Measurements from ENCODE around the gene LLGL2.

LLGL2 gene

DNA sequence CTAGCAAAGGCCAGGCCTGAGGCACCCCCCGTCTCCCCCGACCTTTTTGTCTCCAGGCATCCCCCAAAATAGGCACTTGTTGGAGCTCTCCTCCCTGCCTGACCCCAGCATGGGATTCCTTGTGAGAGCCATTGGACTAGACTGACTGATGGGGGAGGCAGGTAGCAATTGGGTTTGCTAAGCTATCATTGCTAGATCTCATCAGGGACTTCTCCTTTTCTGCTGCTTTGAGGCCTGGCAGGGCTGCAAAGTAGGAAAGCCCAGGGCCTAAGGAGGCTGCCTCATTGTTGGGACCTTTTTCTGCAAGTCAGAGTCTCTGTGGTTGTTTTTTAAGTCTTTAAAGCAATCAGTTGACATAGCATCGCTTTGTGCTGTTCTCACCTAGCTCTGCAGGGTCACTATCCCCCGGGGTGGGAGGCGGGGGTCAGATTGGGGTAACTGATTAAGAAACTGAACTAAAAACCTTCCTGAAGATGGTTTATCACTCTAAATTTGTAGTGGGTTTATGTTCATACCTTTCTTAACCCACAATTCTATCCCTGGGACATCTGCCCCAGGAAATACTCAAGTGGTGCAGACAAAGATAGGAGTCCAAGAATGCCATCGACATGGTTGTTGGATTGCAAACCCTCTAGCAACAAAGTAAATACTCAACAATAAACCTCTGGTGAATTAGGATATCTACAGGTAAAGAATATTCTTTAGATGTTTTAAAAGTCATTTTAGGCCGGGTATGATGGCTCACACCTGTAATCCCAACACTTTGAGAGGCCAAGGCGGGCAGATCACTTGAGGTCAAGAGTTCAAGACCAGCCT lies 28.0 kb downstream of the LLGL2 start:
- DNase-seq, result no peak

DNA sequence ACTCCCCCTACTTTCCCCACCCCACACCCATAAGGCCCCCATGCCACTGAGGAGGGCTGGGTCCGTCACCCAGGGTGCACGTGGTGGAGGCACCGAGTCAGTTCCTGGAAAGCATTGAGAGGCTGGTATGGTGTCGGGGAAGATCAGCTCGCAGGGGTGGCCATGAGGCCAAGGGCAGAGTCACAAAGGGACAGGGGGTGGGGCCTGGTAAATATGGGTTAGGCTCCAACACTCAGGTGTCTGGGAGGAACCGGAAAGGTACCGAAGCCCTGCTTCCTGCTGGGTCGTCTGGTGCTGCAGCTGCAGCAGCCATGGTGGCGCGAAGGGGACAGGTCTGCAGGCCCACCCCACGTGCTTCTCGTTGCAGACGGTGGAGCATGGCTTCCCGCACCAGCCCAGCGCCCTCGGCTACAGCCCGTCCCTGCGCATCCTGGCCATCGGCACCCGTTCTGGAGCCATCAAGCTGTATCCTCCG lies 30.2 kb downstream of the LLGL2 start:
- DNase-seq, result no peak

DNA sequence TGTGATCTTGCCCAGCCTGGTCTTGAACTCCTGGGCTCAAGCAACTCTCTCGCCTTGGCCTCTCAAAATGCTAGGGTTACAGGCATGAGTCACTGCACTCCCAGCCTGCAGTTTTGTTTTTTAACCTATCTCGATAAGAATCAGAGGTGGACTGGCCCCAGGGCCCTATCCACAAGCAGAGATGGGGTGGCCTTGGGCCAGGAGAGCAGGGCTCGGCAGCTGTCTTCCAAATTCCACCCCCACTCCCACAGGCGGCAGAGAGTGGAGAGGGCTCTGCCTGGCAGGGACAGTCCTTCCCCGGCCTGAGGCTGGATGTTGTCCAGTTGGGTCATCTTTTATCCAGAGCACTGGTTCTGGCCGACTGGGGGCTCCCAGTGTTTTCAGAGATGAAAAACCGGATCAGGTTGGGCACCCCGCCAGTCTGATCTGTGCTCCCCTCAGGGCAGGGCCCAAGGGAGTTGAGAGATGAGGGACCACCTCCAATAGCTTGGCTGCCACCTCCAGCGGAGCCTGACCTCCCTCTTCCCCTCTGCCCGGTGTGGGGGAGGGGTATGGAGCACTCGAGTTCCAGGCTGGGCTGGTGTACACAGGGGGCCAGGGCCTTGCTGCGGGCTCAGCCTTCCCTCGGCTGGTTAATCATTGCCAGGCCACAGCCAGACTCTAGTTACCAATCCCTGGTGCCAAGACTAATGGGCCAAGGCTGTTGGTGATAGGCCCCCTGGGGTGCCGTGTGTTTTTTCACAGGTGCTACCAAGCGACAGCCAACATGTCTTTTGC lies 31.8 kb downstream of the LLGL2 start:
- no peak for DNase-seq

DNA sequence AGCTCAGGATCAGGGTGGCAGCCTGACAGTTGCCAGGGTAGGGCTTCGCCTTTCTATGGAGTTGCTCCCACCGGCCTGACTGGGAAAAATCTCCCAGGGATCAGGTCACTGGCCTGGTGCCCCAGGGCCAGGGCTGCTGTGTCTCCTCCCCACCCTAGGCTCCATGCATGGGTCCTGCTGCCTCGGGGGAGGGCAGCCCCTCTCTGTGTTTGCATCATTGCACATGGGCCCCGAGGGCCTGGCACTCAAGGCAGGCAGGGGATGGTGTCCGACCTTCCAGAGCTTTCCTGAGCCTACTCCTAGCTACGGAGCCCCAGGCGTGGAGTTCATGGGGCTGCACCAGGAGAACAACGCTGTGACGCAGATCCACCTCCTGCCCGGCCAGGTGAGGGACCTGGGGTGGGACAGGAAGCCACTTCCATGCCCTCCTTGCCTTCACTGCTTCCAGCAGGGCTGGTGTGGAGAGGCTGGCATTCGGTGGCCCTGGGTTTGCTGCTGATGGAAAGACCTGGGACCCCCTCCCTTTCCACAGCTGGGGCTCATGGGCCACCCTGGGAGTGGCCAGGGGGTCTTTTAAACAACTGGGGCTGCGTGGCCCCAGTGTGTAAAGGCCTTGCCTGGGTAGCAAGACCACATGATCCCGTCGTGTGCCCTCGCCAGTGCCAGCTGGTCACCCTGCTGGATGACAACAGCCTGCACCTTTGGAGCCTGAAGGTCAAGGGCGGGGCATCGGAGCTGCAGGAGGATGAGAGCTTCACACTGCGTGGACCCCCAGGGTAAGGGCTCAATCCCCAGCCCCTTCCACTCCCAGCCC lies 32.6 kb downstream of the LLGL2 start:
- no peak for DNase-seq

DNA sequence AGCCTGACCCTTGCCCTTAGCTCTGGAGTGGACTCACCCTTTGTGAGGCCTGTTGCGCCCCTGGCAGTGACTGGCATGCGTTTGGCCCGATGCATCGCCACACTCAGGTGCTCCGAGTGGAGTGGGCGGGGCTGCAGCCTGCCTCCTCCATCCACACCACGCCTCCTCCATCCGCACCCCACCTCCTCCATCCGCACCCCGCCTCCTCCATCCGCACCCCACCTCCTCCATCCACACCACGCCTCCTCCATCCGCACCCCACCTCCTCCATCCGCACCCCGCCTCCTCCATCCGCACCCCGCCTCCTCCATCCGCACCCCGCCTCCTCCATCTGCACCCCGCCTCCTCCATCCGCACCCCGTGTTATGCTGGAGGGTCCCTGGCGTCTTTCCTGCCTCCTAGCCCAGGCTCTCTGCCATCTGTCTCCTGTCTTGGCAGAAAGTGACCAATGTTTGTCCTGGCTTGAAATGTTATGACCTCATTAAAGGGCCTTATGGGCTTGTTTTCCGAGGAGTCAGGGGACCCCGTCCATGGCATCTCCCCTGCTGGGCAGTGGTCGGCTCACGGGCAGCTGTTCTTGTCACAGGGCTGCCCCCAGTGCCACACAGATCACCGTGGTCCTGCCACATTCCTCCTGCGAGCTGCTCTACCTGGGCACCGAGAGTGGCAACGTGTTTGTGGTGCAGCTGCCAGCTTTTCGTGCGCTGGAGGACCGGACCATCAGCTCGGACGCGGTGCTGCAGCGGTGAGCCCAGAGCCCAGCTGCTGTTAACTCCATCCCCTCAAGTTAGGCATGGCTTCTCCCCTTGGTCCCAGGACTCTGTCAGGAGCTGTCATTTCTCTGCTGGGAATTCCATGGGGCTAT lies 33.4 kb downstream of the LLGL2 start:
- DNase-seq, result no peak

DNA sequence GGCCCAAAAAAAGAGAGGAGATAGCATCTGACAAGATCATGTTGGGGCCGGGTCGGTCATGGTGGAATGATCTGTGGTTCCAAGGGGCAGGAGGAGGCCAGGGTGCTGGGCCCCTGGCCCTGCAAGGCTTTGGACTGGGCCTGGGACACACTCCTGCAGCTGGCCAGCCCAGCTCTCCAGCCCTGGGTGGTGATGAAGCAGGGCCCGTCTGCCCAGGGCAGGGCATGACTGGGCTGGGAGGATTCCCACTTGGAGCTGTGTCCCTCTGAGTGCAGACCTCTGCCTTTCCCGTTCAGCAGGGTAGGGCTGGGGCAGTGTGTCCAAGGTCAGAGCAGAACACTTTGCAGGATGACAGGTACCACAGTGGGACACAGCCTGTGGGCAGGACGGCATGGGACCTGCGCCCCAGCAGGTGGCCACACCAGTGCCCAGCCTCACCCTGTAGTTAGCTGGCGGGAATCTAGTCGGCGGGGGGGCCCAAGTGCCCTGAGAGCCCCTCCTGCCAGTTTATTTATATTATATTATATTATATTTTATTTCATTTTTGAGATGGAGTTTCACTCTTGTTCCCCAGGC lies 34.5 kb downstream of the LLGL2 start:
- no peak for DNase-seq

DNA sequence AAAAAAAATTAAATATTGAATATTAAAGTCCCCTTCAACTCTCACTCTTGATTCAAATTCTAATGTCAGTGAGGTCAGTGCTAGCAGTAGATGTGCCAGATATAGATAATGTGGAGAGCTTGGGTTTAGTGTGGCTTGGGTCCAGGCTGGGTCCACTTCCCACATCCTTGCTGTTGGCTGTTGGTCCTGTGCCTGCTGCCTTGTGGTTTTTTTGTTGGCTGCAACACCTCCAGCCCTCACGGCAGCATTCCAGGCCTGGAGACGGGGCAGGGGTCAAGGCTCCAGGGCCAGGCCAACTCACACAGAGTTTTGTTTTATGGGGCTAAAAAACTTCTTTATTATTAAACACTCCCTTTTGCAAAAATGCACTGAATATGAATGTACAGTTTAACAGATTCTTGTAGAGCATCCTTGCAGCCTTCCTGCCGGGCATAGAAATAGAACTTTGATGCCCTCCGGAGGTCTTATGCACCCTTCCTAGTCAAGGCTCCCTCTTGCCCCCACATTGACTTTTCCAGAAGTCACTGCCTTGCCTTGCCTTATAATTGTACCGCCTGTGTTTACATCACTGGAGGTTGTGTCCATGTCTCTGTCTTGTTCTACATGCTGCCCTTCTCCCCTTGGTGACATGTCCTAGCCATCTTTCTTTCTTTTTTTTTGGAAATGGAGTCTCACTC lies 36.6 kb downstream of the LLGL2 start:
- DNase-seq, result no peak

DNA sequence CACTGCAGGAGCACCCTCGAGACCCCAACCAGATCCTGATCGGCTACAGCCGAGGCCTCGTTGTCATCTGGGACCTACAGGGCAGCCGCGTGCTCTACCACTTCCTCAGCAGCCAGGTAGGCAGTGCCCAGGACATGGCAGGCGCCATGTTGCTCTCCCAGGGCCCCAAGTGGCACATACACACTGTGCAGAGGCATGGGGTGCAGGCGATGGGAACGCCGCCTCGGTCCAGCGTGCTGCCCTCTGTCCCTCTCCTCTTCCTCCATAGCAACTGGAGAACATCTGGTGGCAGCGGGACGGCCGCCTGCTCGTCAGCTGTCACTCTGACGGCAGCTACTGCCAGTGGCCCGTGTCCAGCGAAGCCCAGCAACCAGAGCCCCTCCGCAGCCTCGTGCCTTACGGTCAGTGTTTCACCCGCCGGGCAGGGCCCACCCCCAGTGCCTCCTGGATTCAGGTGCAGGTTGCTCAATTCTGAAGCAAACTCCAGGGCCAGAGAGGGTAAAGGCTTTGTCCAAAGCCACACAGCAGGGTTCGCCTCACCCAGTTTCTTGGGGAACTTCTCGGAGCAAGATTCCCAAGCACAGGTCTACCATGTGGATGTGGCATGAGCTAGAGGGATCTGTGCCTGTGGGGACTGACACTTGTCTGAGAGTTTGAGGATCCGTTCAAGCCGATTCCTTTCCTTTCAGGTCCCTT lies 37.7 kb downstream of the LLGL2 start:
- DNase-seq, result no peak

DNA sequence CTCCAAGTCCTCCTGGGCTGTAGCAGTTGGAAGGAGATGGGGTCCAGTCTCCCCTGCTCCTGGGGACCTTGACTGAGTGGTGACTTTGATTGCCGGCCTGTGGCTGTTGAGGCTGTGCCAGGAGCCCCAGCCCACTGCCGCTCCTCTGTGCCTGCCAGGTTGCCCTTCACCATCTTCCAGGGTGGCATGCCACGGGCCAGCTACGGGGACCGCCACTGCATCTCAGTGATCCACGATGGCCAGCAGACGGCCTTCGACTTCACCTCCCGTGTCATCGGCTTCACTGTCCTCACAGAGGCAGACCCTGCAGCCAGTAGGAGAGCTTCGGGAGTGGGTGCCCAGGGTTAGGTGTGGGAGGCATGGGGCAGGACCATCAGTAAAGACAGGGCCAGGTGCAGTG lies 38.7 kb downstream of the LLGL2 start:
- DNase-seq, result no peak

DNA sequence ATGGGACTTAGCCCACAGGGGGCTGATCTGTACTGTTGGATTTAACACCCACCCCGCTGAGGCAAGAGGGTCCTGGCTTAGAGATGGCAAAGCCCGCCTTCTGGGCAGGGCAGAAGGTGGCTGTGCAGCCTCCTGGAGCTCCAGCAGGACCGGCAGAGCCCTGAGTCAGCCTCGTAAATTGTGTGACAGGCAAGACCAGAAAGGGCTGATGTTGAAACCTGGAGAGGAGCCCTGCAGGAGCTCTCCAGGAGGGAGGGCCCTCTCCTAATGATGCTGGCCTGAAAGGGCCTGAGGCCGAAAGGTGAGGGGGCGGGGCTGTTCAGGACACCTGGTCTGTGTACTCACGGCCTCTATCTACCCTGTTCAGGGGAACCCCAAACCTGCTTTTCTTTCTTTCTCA lies 39.6 kb downstream of the LLGL2 start:
- no peak for DNase-seq

DNA sequence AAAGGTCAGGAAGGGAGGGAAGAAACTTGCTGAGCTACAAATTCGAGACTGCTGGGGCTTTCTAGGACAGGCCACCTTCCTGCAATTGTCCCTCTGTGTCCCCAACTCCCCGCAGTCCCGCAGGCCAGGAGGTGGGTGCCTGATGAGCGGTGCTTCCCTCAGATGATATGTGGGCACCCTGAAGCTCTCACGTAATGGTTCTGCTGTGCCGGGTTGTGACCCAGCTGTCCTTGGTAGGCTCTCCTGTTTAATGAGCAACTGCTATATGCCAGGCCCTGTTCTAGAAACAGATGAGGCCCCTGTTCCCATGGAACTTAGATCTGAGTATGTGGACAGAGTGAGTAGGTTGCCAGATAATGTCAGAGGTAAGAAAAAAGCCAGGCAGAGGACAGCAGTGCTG lies 40.1 kb downstream of the LLGL2 start:
- DNase-seq, result no peak

DNA sequence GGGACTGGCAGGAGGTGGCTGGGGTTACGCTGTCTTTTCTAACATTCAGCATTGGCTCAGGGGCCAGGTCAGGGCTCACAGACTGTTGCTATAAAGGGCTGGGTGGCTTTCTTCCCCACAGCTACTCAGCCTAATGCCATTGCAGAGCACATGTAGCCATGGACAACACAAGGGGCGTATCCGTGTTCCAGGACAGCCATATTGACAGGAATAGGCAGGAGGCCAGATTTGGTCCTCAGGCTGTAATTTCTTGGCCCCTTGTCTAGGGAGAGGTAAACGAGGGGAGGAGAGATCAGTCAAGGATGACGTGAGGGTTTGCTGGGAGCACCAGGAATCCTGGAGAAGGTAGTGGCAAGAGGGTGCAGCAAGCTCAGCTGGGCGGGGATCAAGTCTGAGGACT lies 40.9 kb downstream of the LLGL2 start:
- DNase-seq, result peak; percentile 30

DNA sequence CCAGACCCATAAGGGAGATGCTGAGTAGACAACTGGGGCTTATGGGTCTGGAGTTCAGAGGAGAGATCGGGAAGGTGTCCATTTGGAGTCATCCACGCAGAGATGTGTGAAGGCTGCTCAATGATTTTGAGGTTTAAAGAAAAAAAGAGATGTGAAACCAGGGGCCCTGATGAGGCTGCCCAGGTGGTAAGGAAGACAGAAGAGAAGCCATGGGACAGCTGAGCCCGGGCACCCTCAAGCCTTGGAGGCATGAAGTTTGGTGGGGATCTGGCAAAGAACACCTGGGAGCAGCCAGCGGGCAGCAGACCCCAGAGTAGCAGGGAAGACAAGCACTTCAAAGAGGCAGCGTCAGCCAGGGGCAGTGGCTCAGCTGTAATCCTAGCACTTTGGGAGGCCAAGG lies 41.3 kb downstream of the LLGL2 start:
- DNase-seq, result no peak

DNA sequence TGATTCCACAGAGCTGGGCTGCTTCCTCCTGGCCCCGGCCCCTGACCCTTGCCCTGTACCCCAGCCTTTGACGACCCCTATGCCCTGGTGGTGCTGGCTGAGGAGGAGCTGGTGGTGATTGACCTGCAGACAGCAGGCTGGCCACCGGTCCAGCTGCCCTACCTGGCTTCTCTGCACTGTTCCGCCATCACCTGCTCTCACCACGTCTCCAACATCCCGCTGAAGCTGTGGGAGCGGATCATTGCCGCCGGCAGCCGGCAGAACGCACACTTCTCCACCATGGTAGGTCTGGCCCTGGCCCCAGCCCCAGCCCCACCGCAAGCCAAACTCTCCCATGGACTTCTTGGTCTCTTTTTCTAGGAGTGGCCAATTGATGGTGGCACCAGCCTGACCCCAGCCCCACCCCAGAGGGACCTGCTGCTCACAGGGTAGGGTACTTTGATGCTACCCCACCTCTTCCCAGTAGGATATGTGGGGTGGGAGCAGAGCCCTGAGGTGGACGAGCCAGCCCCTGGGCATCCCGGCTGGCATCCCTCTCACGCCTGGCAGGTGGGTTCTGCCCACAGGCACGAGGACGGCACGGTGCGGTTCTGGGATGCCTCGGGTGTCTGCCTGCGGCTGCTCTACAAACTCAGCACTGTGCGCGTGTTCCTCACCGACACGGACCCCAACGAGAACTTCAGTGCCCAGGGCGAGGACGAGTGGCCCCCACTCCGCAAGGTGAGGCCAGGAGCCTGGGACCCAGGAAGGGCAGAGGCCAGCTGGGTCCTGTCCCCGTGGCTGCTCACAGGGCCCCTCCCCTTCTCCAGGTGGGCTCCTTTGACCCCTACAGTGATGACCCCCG lies 43.1 kb downstream of the LLGL2 start:
- no peak for DNase-seq

DNA sequence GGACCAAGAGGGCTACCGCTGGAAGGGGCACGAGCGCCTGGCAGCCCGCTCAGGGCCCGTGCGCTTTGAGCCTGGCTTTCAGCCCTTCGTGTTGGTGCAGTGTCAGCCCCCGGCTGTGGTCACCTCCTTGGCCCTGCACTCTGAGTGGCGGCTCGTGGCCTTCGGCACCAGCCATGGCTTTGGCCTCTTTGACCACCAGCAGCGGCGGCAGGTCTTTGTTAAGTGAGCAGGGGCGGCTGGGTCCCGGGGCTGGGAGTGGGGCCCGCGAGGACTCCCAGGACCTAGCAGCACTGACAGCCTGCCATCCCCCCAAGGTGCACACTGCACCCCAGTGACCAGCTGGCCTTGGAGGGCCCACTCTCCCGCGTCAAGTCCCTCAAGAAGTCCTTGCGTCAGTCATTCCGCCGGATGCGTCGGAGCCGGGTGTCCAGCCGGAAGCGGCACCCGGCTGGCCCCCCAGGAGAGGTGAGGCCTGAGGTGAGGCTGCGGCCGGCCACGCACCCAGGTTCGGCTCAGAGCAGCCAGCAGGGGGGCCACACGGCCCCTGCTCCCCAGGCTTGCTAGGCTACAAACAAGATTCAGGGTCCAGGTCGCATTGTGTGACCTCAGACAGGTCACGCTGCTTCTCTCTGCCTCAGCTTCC lies 44.7 kb downstream of the LLGL2 start:
- DNase-seq, result no peak

DNA sequence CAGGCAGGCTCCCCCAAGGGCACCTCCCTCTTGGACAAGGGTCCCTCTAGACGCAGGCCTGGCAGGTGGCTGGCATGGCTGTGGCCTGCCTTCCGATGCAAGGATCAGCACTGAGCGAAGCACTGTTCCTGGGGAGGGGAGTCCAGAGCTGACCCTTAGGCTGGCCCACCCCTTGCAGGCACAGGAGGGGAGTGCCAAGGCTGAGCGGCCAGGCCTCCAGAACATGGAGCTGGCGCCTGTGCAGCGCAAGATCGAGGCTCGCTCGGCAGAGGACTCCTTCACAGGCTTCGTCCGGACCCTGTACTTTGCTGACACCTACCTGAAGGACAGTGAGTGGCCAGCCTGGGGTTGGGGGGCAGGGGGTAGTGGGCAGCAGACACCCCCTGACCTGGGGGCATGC lies 45.3 kb downstream of the LLGL2 start:
- no peak for DNase-seq

DNA sequence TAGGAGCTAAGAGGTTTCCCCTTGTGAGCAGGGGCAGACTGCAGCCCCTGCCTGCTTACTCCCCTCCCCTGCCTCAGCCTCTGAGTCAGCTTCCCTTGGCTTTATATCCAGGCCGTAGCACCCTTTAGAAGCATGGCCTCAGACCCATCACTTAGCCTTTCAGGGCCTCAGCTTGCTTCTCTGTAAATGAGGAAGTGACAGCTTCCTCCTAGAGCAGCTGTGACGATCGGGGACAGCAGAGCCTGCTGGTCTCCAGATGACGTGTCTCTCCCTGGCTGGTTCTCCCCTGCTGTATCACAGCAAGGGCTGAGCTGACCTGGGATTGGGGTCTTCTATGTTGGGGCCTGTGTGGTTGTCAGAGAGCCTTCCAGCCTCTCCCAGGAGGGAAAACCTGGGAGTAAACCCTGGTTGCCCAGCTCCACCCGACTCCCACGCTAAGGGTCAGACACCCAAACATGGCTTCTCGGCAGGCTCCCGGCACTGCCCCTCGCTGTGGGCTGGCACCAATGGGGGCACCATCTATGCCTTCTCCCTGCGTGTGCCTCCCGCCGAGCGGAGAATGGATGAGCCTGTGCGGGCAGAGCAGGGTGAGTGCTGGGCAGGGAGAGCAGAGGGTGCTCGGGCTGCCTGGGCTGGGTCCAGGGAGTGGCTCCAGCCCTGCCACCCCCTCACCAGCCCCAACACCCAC lies 45.8 kb downstream of the LLGL2 start:
- DNase-seq, result no peak

DNA sequence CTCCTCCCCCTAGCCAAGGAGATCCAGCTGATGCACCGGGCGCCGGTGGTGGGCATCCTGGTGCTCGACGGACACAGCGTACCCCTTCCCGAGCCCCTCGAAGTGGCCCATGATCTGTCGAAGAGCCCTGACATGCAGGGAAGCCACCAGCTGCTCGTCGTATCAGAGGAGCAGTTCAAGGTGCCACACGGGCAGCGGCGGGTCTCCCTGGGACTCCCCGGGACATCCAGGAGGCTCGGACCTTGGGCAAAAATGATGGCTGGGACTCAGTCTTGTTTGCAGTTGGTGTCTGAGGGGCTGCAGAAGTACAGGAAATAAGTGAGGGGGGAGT lies 46.4 kb downstream of the LLGL2 start:
- no peak for DNase-seq
